Stimulated activated CD4-positive, alpha-beta T cell treated with anti-CD3 and anti-CD28 coated beads, Interleukin-2, amount 100 ng/mL, for 24 hours (primary cell): ENCODE measurements around the gene CDC16.
"Not testable (repeated sequence)": the region's sequence is repeated elsewhere in the genome, so short reads cannot be mapped to it uniquely, and the experiment has no call there.

Source experiments
- DNase-seq, 2 donors: peaks; one replicate each; pipeline ENCODE4 v3.0.0-alpha.2; 2020

Gene CDC16

DNA sequence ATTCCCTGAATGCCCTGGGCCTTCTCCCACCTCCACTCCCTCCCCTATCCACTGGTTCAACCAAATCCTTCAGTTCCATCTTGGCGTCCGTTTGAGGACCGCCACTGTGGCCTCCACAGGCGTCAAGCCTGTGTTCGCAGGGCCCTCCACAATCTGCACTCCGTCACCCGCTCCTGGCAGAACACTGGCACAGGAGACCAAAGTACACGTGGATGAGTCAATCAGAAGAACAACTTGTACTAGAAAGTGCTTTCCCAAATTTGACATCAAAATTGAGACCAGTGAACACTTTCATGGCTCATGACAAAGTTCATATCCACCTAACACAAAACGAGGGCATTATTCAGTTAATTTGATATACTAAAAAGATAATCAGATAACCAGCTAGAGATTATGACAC is 6.5 kb upstream of the CDC16 start:
- no peak for DNase-seq

- no peak for DNase-seq
These were observed 5.2 kb upstream of the CDC16 start for GRCh38 chr13:114229506-114229905.

DNA sequence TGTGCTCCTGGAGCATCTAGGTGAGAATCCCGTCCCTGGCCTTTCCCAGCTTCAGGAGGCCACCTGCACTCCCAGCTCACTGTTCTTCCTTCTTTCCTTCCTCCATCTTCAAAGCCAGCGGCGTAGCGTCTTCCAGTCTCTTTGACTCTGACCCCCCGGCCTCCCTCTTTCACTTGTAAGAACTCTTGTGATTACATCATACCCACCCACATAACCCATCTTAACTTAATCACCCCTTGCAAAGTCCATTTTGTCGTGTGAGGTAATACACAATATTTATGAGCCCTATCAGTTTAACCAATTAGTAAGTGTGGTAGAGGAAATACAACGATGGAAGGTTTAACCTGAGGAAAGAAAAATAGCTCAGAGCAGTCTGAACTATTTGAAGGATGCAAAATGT is 4.6 kb upstream of the CDC16 start:
- DNase-seq = no peak

GRCh38 chr13:114230575-114230974 is 4.1 kb upstream of the CDC16 start:
- no peak for DNase-seq

DNA sequence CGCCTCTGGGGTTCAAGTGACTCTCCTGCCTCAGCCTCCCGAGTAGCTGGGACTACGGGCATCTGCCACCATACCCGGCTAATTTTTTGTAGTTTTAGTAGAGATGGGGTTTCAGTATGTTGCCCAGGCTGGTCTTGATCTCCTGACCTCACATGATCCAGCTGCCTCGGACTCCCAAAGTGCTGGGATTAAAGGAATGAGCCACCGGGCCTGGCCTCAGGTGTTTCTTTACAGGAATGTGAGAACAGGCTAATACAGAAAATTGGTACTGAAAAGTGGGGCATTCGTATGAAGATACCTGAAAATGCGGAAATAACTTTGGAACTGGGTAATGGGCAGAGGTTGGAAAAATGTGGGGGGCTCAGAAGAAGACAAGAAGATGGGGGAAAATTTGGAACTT is 2.8 kb upstream of the CDC16 start:
- DNase-seq = no peak

DNA sequence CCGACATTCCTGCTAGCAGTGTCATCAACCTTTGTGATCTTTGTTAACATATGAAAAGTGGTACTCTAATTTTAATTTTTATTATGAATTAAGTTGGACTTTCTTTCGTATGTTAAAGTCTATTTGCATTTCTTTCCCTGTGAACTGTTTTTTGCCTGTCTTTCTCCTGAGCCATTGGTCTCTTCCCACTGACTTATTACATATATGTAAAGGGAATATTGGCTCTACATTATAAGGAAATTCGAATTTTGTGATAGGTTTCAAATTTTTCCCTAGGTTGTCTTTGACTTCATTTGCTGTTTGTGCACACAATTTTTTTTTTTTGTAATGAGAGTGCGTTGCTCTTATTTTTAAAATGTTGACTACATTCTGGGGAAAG is 442 bp upstream of the CDC16 start:
- no peak for DNase-seq

DNA sequence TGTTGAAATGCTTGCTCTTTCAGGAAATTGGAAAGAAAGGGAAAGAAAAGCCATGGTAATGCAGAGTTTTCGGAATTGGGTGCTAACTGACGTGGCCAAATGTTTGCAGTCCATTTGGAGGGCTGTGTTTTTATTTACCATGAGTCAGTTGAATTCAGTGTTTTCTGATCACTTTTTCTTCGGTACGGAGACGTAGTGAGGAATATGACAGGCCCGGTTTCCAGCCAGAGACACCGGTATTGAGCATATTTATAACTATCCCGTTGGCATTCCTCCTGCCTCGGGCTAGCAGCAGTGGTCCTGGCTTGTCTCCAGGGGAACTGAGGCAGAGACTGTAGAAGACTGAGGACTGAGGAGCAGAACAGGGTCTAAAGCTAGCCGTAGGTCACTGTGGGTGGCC is 1.0 kb downstream of the CDC16 start:
- no peak for DNase-seq

DNA sequence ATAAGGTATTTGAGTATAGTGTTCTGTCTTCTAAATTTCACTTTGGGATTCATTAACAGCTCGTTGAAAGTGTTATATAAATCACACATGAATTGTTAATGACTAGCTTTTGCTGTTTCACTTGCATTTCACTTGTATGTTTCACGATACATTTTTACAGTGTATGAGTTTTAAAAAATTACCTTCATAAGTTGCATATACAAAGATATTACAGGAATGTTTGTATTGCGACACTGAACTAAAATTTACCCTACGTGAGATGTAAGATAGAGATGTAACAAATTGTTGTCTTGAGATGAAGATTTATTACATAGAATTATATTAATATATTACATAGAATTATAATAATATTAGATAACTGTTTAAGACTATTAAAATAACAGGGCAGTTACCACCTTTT is 1.5 kb downstream of the CDC16 start:
- no peak for DNase-seq

GRCh38 chr13:114237415-114238112 is 2.9 kb downstream of the CDC16 start:
- no peak for DNase-seq

DNA sequence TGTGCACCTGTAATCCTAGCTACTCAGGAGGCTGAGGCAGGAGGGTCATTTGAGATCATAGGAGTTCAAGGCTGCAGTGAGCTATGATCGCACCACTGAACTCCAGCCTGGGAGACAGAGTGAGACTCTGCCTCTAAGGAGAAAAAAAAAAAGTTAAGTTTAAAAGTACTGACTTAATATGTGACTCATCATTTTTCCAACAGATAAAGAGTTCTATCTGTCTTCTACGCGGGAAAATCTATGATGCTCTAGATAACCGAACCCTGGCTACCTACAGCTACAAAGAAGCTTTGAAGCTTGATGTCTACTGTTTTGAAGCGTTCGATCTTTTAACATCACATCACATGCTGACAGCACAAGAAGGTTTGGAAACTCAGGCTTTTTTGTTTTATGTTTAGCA is 7.2 kb downstream of the CDC16 start:
- no peak for DNase-seq

DNA sequence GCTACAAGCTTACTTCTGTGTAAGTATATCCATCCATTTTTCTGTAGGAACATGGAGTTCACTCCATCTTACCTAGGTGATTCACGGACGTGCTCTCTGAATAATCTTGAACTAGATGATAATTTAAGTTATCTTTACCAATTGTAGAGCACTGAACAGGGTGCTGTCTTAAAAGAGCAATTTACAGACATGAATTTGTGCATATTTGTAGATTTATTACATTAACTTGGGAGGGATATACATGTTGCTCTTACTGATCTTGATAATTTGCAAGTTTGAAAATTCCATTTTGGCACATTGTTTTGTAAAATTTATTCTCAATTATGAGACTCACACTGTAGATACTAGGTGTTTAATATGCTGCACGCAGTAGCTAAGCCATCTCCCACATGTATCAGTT is 9.3 kb downstream of the CDC16 start:
- no peak for DNase-seq

DNA sequence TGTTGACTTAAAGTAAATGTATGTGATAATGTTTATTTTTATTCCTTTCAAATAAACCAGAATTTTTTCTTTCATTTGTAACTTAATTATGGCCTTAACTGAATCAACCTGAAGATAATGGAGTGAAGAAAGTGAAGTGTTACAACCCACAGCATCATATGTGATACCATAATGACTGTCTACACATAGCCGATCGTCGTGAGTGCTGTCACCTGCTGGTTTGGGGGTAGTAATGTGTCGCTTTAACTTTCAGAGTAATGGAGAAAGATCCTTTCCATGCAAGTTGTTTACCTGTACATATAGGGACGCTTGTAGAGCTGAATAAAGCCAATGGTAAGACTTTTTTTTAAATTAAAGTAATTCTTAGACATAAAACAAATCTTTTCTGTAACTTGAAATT is 9.9 kb downstream of the CDC16 start:
- DNase-seq = no peak

GRCh38 chr13:114248011-114248410 is 13.3 kb downstream of the CDC16 start:
- DNase-seq = no peak

DNA sequence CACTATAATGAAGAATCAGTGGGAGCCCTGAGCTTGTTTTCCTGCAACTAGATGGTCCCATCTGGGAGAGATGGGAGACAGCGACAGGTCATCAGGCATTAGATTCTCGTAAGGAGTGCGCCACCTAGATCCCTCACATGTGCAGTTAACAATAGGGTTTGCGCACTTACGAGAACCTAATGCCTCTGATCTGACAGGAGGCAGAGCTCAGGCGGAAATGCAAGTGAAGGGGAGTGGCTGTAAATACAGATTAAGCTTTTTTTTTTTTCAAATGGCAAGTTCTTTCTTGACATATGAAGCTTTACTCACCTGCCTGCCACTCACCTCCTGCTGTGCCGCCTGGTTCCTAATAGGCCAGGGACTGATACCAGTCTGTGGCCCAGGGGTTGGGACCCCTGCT is 14.4 kb downstream of the CDC16 start:
- no peak for DNase-seq

DNA sequence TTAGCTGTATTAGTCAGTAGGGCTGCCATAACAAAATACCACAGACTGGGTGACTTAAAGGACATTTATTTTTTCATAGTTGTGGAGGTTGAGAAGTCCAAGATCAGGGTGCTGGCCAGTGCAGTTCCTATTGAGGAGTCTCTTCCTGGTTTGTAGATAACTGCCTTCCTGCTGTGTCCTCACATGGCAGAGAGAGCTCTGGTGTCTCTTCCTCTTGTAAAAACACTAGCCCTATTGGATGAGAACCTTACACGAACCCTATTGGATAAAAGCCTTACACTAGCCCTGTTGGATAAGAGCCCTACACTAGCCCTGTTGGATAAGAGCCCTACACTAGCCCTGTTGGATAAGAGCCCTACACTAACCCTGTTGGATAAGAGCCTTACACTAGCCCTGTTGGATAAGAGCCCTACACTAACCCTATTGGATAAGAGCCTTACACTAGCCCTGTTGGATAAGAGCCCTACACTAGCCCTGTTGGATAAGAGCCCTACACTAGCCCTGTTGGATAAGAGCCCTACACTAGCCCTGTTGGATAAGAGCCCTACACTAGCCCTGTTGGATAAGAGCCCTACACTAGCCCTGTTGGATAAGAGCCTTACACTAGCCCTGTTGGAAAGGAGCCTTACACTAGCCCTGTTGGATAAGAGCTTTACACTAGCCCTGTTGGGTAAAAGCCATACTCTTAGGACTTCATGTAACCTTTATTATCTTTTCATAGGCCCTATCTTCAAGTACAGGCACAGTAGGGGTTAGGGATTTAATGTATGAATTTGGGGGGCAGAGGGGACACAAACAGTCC is 17.1 kb downstream of the CDC16 start:
- DNase-seq = not testable (repeated sequence)

DNA sequence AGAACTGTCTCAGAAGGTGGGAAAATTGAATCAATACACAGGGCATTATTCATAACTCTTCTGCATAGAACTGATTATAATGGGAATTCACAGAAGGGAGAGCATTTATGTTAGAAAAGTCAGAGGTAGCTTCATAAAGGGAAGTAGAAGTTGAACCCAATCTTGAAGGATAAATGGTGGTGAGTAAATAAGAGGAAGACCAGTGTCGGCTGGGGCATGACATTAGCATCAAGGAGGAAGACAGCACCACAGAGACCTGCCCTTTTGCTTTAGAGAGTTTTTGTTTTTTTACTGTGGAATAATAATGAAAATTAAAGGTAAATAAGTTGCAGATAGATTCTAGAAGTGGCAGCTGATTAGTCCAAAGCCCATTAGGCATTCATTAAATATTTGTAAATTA is 21.9 kb downstream of the CDC16 start:
- no peak for DNase-seq

DNA sequence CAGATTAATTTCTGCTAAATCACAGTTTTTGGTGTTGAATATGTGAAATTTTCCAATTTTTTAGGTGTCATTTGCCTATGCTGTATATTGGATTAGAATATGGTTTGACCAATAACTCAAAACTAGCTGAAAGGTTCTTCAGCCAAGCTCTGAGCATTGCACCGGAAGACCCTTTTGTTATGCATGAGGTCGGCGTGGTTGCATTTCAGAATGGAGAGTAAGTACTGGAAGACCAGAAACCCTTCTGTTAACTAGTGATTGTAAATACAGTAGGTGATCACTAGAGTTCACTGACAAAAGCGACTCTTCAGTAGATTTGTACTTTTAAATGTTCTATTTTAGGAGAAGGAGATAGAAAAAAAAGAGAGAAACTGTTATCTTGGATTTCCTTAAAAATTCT is 22.3 kb downstream of the CDC16 start:
- DNase-seq = no peak

DNA sequence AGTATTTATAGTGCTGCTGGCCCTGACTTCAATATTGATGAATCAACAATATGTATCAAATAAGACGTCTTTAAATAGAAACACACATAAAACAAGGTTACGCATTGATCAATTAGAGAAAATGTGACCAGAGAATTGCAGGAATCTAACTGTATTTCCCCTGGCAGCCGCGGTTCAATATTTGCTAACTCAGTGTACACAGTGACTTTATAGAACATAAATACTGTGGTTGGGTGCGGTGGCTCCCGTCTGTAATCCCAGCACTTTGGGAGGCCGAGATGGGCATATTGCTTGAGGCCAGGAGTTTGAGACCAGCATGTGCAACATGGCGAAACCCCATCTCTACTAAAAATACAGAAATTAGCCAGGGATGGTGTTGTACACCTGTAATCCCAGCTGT is 23.9 kb downstream of the CDC16 start:
- DNase-seq = no peak

GRCh38 chr13:114259374-114259773 is 24.7 kb downstream of the CDC16 start:
- no peak for DNase-seq

GRCh38 chr13:114259974-114260373 is 25.3 kb downstream of the CDC16 start:
- DNase-seq = no peak

GRCh38 chr13:114260814-114261213 is 26.1 kb downstream of the CDC16 start:
- no peak for DNase-seq

DNA sequence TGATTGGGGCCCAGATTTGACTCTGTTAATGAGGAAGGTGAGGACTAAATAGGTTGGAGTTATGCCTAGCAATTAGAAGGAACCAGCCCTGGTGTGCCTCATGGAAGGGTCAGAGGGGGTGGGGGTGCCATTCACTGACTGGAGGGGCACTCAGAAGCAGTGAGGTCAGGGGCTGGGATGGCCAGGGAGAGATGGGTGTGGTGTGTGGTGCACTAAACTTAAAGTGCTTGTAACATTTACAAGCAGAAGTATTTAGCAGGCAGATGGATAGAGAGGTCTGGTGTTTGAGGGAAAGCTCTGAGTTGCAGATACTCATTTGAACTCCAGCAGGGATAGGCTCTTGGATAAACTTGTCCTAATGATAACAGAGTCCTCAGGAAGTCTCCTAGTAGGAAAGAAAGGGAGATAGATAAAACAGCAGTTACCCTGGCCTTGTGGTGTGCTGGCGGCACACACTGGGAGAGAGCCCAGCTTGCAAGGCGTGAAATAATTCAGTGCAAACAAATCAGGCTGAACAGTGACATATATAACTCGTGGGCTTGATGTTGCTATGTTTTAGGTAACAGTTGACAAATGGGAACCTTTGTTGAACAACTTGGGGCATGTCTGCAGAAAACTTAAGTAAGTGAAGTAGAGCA is 26.8 kb downstream of the CDC16 start:
- no peak for DNase-seq

DNA sequence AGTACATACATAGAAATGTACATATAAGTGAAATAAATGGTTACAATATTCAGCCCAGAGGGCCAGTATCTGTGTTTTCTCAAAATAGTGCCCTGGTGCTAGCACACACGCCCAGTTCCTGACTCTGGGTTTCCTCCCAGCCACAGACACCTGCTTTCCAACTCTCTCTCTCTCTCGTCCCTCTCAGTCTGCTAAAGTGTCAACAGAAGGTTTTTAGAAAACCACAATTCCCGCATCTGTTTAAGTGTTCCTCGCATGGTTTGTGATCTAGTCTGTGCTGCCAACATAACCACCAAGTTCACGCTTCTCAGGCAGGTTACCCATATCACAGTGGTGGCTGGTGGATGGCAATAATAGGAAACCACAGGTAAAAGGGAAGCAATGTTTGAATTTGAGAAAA is 28.9 kb downstream of the CDC16 start:
- no peak for DNase-seq

- DNase-seq = not testable (repeated sequence)
These were observed 29.6 kb downstream of the CDC16 start for GRCh38 chr13:114264313-114264712.
